CD4-positive, alpha-beta T cell treated with Interferon gamma for 1 hour (primary cell): Measurements from ENCODE around the gene EIF3F.

ENCODE experiments used
- DNase-seq: peaks from one replicate; pipeline ENCODE4 v3.0.0-alpha.2; 2020

The EIF3F gene

GRCh38 chr11:8040261-8040920 is 53.3 kb downstream of the EIF3F start:
- DNase-seq = no peak

DNA sequence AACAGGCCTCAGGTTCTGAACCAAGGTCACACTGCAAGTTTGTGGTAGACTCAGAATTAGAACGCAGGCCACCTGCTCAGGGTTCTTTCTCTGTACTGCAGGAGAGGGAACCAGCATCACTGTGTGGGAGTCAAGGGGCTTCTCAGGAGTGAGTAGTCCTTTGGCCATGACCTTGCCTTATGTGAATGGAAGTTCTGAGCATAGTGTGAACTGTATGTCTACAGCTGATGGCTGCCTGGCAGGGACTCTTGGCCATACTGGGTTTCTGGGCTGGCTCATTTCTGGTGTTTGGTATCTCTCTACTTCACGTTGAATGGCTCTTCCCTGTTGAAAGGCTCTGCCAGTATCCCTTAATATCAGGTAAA is 53.8 kb downstream of the EIF3F start:
- no peak for DNase-seq

- DNase-seq = no peak
Observed at GRCh38 chr11:8041576-8041975, 54.4 kb downstream of the EIF3F start.

DNA sequence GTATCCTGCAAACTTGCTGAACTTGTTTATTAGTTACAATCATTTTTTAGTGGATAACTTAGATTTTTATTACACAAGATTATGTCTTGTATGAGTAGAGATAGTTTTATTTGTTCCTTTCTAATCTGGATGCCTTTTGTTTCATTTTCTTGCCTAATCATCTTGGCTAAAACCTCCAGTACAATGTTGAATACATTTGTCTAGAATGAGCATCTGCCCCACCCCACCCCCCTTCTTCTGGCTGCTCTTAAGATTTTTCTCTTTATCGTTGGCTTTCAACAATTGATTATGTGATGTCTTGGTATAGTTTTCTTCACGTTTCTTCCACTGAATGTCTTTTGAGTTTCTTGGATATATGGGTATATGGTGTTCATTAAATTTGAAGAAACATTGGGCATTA is 56.6 kb downstream of the EIF3F start:
- DNase-seq = no peak

- no peak for DNase-seq
Observed at GRCh38 chr11:8045839-8046238, 58.7 kb downstream of the EIF3F start.

DNA sequence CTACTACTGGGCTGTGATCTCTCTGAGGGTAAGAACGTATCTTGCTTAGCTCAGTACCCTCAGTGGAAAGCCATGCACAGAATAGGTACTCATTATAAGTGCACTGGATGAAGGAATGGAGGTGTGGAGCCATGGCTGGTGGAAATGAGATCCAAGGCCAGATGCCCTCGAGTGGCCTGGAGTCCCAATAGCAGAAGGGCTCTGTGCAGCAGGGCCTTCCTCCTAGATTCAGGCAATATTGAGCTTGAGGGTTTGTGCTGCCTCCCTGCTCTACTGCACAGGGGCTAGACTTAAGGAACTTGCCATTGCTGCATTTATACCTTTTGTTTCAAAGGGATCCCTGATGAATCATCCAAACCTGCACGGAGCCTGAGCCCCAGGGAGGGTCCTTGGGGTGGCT is 60.2 kb downstream of the EIF3F start:
- no peak for DNase-seq

- no peak for DNase-seq
Observed at GRCh38 chr11:8049084-8049483, 61.9 kb downstream of the EIF3F start.
